HL-60 (cell line): ENCODE results near the gene SCN5A.

Experiments used
- DNase-seq, 2 experiments: peaks; one replicate each; pipeline ENCODE4 v3.0.0-alpha.2; 2010 to 2020; ENCODE audit warnings: low read depth in 1 of 2, low spot score in 1 of 2
- H3K27ac ChIP-seq: fragments of 250-450 bp; sonication (Bioruptor Pico); replicated peaks from 2 replicates; pipeline ENCODE4 v1.5.1; 2020; ENCODE audit warnings: mild to moderate bottlenecking, moderate library complexity
- H3K27me3 ChIP-seq: fragments of 250-450 bp; sonication (Bioruptor Pico); 2 replicates; pipeline ENCODE4 v1.5.1; 2021; ENCODE audit warnings: mild to moderate bottlenecking, moderate library complexity; ENCODE audit not compliant: insufficient read depth, poor library complexity, severe bottlenecking
- H3K4me3 ChIP-seq: replicated peaks from 2 replicates; pipeline ENCODE4 v1.5.1; 2011; ENCODE audit warnings: mild to moderate bottlenecking, control low read depth, low read length; ENCODE audit not compliant: insufficient read depth
- GABPA ChIP-seq: IDR thresholded peaks from 2 replicates; pipeline ENCODE4 v1.6.1; 2012; ENCODE audit warnings: low read depth
- POLR2AphosphoS5 ChIP-seq: IDR thresholded peaks from 2 replicates; pipeline ENCODE4 v1.6.1; 2012; ENCODE audit warnings: low read depth
- SPI1 ChIP-seq: IDR thresholded peaks from 2 replicates; pipeline ENCODE4 v1.6.1; 2012; ENCODE audit warnings: low read depth, mild to moderate bottlenecking, borderline replicate concordance
- TF ChIP-seq, protein P1 (sequence below): IDR thresholded peaks from 2 replicates; pipeline ENCODE4 v1.6.1; 2012; ENCODE audit warnings: low read depth; ENCODE audit not compliant: insufficient replicate concordance
- TF ChIP-seq, protein P2 (sequence below): IDR thresholded peaks from one replicate; pipeline ENCODE4 v1.5.1; 2011; ENCODE audit warnings: low read length, control low read depth, inconsistent platforms; ENCODE audit not compliant: insufficient read depth

SCN5A gene

DNA sequence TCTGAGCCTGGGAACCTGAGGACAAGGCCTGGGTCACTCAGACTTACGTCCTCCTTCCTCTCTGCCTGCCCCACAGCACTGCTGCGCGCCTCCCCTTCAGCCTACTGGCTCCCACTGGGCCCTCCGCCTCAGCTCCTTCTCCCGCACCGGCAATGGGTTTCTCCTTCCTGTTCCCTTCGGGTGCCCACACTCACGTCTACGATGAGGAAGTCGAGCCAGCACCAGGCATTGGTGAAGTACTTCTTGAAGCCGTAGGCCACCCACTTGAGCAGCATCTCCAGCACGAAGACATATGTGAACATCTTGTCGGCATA lies 83.3 kb downstream of the SCN5A start:
- H3K27me3 ChIP-seq = no peaks in the 10 kb centered on the region
- TF ChIP-seq POLR2AphosphoS5 (no peak), SPI1 (no peak), GABPA (no peak)
- TF ChIP-seq, protein P1, sequence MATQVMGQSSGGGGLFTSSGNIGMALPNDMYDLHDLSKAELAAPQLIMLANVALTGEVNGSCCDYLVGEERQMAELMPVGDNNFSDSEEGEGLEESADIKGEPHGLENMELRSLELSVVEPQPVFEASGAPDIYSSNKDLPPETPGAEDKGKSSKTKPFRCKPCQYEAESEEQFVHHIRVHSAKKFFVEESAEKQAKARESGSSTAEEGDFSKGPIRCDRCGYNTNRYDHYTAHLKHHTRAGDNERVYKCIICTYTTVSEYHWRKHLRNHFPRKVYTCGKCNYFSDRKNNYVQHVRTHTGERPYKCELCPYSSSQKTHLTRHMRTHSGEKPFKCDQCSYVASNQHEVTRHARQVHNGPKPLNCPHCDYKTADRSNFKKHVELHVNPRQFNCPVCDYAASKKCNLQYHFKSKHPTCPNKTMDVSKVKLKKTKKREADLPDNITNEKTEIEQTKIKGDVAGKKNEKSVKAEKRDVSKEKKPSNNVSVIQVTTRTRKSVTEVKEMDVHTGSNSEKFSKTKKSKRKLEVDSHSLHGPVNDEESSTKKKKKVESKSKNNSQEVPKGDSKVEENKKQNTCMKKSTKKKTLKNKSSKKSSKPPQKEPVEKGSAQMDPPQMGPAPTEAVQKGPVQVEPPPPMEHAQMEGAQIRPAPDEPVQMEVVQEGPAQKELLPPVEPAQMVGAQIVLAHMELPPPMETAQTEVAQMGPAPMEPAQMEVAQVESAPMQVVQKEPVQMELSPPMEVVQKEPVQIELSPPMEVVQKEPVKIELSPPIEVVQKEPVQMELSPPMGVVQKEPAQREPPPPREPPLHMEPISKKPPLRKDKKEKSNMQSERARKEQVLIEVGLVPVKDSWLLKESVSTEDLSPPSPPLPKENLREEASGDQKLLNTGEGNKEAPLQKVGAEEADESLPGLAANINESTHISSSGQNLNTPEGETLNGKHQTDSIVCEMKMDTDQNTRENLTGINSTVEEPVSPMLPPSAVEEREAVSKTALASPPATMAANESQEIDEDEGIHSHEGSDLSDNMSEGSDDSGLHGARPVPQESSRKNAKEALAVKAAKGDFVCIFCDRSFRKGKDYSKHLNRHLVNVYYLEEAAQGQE = no peak
- TF ChIP-seq, protein P2, sequence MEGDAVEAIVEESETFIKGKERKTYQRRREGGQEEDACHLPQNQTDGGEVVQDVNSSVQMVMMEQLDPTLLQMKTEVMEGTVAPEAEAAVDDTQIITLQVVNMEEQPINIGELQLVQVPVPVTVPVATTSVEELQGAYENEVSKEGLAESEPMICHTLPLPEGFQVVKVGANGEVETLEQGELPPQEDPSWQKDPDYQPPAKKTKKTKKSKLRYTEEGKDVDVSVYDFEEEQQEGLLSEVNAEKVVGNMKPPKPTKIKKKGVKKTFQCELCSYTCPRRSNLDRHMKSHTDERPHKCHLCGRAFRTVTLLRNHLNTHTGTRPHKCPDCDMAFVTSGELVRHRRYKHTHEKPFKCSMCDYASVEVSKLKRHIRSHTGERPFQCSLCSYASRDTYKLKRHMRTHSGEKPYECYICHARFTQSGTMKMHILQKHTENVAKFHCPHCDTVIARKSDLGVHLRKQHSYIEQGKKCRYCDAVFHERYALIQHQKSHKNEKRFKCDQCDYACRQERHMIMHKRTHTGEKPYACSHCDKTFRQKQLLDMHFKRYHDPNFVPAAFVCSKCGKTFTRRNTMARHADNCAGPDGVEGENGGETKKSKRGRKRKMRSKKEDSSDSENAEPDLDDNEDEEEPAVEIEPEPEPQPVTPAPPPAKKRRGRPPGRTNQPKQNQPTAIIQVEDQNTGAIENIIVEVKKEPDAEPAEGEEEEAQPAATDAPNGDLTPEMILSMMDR = no peak
- no peak overlapping the region for H3K27ac ChIP-seq
- H3K4me3 ChIP-seq = no peak overlapping the region
- DNase-seq = peak in 1 of 2 experiments; percentile 18

DNA sequence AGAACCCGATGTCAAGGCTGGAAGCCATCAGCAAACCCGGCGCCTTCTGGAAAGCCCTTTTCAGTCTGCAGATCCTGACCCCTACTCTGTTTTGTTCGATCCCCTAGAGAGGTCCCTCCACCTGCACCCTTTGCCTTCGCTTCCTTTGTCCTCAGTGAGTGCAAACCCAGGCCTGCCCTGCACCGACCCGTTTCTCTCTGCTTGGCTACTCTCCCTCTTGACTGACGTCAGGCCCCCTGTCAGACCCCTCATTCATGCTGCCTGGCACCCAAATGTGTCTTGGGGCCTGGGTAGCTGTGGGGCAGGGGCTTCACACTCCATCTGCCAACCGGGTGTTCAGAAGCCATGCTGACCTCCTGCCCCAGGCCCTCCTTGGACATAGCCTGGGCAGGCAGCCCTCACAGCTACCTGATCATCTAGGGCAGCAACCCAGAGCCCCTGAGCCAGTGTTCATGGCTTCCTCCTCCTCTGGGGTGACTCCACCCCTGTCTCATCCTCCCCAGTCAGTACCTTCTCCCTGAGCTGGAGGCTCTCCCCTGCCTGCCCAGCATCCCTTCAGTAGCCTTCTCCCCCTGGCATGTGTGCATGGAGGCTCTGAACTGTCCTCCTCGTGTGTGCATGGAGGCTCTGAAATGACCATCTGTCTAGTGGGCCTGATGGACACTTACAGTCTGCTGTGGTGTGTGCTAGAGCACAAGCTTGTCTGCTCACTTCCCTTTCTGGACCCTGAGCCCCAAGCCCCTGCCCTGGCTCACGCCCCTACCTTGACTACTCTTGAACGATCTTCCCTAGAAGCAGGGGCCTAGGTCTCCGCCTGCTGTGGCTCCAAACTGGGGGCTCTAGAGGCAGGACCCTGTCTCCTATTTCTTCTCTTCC lies 83.9 kb downstream of the SCN5A start:
- H3K27ac ChIP-seq = no peak overlapping the region
- DNase-seq = no peak
- H3K27me3 ChIP-seq = no peaks in the 10 kb centered on the region
- no peak overlapping the region for H3K4me3 ChIP-seq
- TF ChIP-seq, protein P1 = no peak
- TF ChIP-seq, protein P2 = no peak
- TF ChIP-seq SPI1 (no peak), POLR2AphosphoS5 (no peak), GABPA (no peak)

DNA sequence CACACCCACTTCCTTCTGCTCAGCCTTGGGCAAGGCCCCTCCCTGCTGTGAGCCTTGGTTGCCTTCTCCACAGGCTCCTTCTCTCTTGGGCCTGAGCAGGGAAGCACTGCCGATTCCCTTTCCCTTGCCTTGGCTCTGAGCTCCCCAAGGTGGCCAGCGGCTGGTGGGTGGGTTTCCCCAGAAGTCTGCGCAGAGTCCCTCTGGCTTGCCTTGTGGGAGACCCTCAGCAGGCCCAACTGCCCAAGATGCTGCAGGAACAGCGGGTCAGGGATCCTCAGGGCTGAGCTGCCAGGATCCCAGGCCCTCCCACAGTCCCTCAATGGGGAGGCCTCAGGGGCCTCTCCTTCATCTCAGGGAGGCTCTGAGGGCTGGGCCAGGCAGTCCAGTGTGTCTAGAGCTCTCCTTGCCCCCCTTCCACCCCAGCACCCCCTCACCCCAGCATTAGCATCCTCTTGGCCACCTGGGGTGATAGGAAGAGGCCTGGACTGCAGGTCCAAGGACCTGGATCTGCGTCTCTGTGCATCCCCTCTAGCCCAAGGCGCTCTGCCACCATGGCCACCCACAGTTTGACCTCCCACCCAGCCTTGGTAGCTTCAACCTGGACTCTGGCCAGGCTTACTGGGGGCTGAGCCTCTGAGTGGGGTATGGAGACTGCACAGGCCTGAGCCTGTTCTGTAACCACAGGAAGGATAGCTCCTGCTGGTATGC lies 84.7 kb downstream of the SCN5A start:
- no peak overlapping the region for H3K4me3 ChIP-seq
- H3K27ac ChIP-seq = no peak overlapping the region
- H3K27me3 ChIP-seq = no peaks in the 10 kb centered on the region
- no peak for DNase-seq
- no peak for TF ChIP-seq GABPA
- TF ChIP-seq, protein P2 = no peak
